Sigmoid colon (tissue), 4 donors: ENCODE results near the gene REV3L.

Experiments used
- POLR2A ChIP-seq, 2 donors: fragments of 450-650 bp; IDR thresholded peaks; one replicate each; pipeline ENCODE4 v1.6.1; 2016; ENCODE audit warnings: antibody characterized with exemption in 2 of 2, mild to moderate bottlenecking in 2 of 2, moderate library complexity in 2 of 2
- POLR2AphosphoS5 ChIP-seq, 4 donors: sonication (generic); formaldehyde crosslinking; IDR thresholded peaks; one replicate each; pipeline ENCODE4 v1.6.1; 2017; ENCODE audit warnings: antibody characterized with exemption in 4 of 4
- TF ChIP-seq, protein P1 (sequence below), 4 experiments: fragments of 450-650 bp in 3 of 4; fragments of 200-600 bp in 1 of 4; IDR thresholded peaks; one replicate each; pipeline ENCODE4 v1.5.1; 2016 to 2019; ENCODE audit warnings: antibody characterized with exemption in 4 of 4, mild to moderate bottlenecking in 3 of 4, moderate library complexity in 2 of 4

DNA sequence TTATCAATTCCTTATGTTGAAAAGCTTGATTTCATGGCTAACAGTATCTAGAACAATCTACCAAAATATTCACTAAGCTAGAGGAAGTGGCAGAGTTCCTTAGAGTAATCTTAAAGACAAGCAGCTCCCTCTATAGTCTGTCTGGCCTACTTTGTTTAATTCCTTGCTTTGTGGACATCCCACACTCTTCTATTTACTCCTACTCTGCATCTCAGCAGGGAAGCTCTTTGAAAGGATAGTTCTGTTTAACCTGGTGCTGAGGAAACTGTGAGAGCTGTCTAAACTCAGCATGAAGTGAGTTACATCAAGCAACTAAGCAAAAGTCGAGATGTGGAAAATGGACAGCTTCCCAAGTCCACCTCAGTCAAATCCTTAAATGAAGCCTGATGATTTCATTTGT lies 4.3 kb downstream of the REV3L start:
- no peak for TF ChIP-seq POLR2A (IDR thresholded peaks at IDR 0.05)
- no peak for TF ChIP-seq POLR2AphosphoS5 (IDR thresholded peaks at IDR 0.05)
- TF ChIP-seq, protein P1, sequence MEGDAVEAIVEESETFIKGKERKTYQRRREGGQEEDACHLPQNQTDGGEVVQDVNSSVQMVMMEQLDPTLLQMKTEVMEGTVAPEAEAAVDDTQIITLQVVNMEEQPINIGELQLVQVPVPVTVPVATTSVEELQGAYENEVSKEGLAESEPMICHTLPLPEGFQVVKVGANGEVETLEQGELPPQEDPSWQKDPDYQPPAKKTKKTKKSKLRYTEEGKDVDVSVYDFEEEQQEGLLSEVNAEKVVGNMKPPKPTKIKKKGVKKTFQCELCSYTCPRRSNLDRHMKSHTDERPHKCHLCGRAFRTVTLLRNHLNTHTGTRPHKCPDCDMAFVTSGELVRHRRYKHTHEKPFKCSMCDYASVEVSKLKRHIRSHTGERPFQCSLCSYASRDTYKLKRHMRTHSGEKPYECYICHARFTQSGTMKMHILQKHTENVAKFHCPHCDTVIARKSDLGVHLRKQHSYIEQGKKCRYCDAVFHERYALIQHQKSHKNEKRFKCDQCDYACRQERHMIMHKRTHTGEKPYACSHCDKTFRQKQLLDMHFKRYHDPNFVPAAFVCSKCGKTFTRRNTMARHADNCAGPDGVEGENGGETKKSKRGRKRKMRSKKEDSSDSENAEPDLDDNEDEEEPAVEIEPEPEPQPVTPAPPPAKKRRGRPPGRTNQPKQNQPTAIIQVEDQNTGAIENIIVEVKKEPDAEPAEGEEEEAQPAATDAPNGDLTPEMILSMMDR (IDR thresholded peaks at IDR 0.05), result peak in 1 of 4 experiments; percentile 18
